Left lobe of liver (tissue), 2 donors: ENCODE measurements around the gene KCNMB1. TPM values are rescaled to one million over a fixed set of nuclear protein-coding genes. Genes with fewer than 3 reads are reported as not detected.

Experiments
- ATAC-seq: fragments of 200-7000 bp; cut with Tn5 transposase; one replicate; pipeline ENCODE4 v1.9.1; 2020; ENCODE audit warnings: mild to moderate bottlenecking, moderate library complexity
- DNase-seq: peaks from one replicate; pipeline ENCODE4 v3.0.0-alpha.2; 2020; ENCODE audit warnings: low spot score
- total RNA-seq: library from RNA; stranded (reverse); gene quantifications from one replicate; pipeline ENCODE4 v1.2.1, GENCODE V29; 2021
- donor health status: DM: no; HTN: no; CAD: no; lungs with moderate emphysema.
- donor health status: DM: no; HTN: yes; CAD: no.

Gene KCNMB1
- total RNA-seq = 0.23 TPM

- ATAC-seq = no peak
- DNase-seq = no peak
Observed at GRCh38 chr5:170388818-170389549, at the start of gene KCNMB1. TSS of gene KCNMB1 (minus strand) at chr5:170389367. CDS start at chr5:170385447, 3,920 bp downstream.

GRCh38 chr5:170438581-170438980 is 49.4 kb upstream of the KCNMB1 start:
- ATAC-seq (no peak), DNase-seq (peak; percentile 16)

GRCh38 chr5:170437621-170438375 is 48.6 kb upstream of the KCNMB1 start:
- DNase-seq = peak; percentile 28

GRCh38 chr5:170436335-170436734 is 47.2 kb upstream of the KCNMB1 start:
- no peak for ATAC-seq
- DNase-seq = peak; percentile 32

More at GRCh38 chr5:170437621-170438375, 48.6 kb upstream of the KCNMB1 start:
- no peak for ATAC-seq

GRCh38 chr5:170434966-170435605 is 45.9 kb upstream of the KCNMB1 start:
- DNase-seq (peak; percentile 62), ATAC-seq (peak; percentile 97)

GRCh38 chr5:170432669-170433068 is 43.5 kb upstream of the KCNMB1 start:
- no peak for DNase-seq
- no peak for ATAC-seq

- DNase-seq = no peak
- ATAC-seq = no peak
Observed at GRCh38 chr5:170431571-170431970, 42.4 kb upstream of the KCNMB1 start.

GRCh38 chr5:170430866-170431437 is 41.8 kb upstream of the KCNMB1 start:
- ATAC-seq (no peak), DNase-seq (no peak)

GRCh38 chr5:170430256-170430655 is 41.1 kb upstream of the KCNMB1 start:
- no peak for ATAC-seq
- DNase-seq = no peak

GRCh38 chr5:170429014-170429413 is 39.8 kb upstream of the KCNMB1 start:
- DNase-seq (no peak), ATAC-seq (no peak)

- no peak for DNase-seq
- no peak for ATAC-seq
Observed at GRCh38 chr5:170427672-170428236, 38.6 kb upstream of the KCNMB1 start.

- DNase-seq (no peak), ATAC-seq (no peak)
Observed at GRCh38 chr5:170426786-170427185, 37.6 kb upstream of the KCNMB1 start.

GRCh38 chr5:170426149-170426767 is 37.1 kb upstream of the KCNMB1 start:
- ATAC-seq (no peak), DNase-seq (no peak)

GRCh38 chr5:170425731-170426130 is 36.6 kb upstream of the KCNMB1 start:
- DNase-seq (no peak), ATAC-seq (no peak)

- DNase-seq (no peak), ATAC-seq (no peak)
Observed at GRCh38 chr5:170424629-170425028, 35.5 kb upstream of the KCNMB1 start.

- ATAC-seq = no peak
- no peak for DNase-seq
Observed at GRCh38 chr5:170423692-170424091, 34.5 kb upstream of the KCNMB1 start.

GRCh38 chr5:170421826-170422225 is 32.7 kb upstream of the KCNMB1 start:
- ATAC-seq (no peak), DNase-seq (no peak)

- ATAC-seq = peak; percentile 85
- peak; percentile 53 for DNase-seq
Observed at GRCh38 chr5:170420806-170421412, 31.7 kb upstream of the KCNMB1 start.

- DNase-seq = no peak
Observed at GRCh38 chr5:170419643-170420042, 30.5 kb upstream of the KCNMB1 start.

GRCh38 chr5:170418736-170419135 is 29.6 kb upstream of the KCNMB1 start:
- no peak for DNase-seq
- no peak for ATAC-seq

More at GRCh38 chr5:170419643-170420042, 30.5 kb upstream of the KCNMB1 start:
- no peak for ATAC-seq
